ENCODE measurements around the gene OR13C9. TPM values are rescaled to one million over a fixed set of nuclear protein-coding genes. Genes with fewer than 3 reads are reported as not detected.

The OR13C9 gene
- polyA plus RNA-seq, 3 donors, result not detected

DNA sequence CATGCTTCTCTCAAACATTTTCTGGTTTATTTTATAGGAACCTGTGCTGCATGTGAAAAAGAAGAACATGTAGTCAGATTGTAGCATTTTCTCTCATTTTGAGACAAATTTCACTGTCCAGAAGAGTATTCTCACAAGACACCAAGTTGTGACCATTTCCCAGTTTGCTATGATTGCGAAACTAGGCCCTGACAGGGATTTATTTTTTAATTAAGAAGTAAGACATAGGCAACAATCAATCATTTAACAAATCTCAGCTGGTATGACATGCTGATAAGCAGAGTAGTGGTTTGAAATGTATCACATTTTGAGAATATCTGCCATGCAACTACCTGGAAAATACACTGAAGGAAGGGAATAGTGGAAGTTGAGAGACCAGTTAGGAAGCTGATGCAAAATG is 37.4 kb downstream of the OR13C9 start:
- no peak overlapping the region for H3K9ac ChIP-seq (ENCODE audit: insufficient read depth, low read length, poor library complexity, severe bottlenecking)
- no peaks in the 10 kb centered on the region for H3K36me3 ChIP-seq (replicated peaks in 1 of 2; ENCODE audit: control insufficient read depth in 1 of 2, insufficient read depth in 2 of 2, low read length in 2 of 2)
- H2AFZ ChIP-seq (ENCODE audit: insufficient read depth, low read depth, low read length, poor library complexity, severe bottlenecking), result no peak overlapping the region
- Mint-ChIP-seq H3K27me3 (ENCODE audit: low read depth in 3 of 3) (no peaks in the 10 kb centered on the region), H3K27ac (no peak overlapping the region), H3K4me3 (no peak overlapping the region), H3K4me1 (no peaks in the 10 kb centered on the region), H3K9me3 (peaks cover 0 to 1% (median 0%) of the 10 kb centered on the region in 7 donors), H3K36me3 (no peaks in the 10 kb centered on the region)
- no peaks in the 10 kb centered on the region for H4K20me1 ChIP-seq (ENCODE audit: insufficient read depth, low read length)
- H3K9me3 ChIP-seq (replicated peaks in 1 of 2; ENCODE audit: control insufficient read depth in 1 of 2, insufficient read depth in 1 of 2, low read length in 2 of 2), result no peaks in the 10 kb centered on the region
- no peak overlapping the region for H3K4me2 ChIP-seq (replicated peaks; ENCODE audit: extremely low read depth, low read length, poor library complexity, severe bottlenecking)
- H3K27ac ChIP-seq (ENCODE audit: low read depth in 1 of 2, low read length in 2 of 2), result no peak overlapping the region
- TF ChIP-seq, protein P1, sequence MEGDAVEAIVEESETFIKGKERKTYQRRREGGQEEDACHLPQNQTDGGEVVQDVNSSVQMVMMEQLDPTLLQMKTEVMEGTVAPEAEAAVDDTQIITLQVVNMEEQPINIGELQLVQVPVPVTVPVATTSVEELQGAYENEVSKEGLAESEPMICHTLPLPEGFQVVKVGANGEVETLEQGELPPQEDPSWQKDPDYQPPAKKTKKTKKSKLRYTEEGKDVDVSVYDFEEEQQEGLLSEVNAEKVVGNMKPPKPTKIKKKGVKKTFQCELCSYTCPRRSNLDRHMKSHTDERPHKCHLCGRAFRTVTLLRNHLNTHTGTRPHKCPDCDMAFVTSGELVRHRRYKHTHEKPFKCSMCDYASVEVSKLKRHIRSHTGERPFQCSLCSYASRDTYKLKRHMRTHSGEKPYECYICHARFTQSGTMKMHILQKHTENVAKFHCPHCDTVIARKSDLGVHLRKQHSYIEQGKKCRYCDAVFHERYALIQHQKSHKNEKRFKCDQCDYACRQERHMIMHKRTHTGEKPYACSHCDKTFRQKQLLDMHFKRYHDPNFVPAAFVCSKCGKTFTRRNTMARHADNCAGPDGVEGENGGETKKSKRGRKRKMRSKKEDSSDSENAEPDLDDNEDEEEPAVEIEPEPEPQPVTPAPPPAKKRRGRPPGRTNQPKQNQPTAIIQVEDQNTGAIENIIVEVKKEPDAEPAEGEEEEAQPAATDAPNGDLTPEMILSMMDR (IDR thresholded peaks at IDR 0.05), result no peak
- DNase-seq, result no peak
- H3K79me2 ChIP-seq (ENCODE audit: insufficient read depth, low read length), result no peaks in the 10 kb centered on the region
- no CpG with 5 or more reads among the region's 1 CpG for WGBS (ENCODE audit: insufficient coverage)
- intact Hi-C loops (cut with micrococcal nuclease), result no loop called here
- no peak overlapping the region for H3K4me3 ChIP-seq (replicated peaks in 1 of 3; ENCODE audit: low read depth in 2 of 3, low read length in 3 of 3)
- H3K4me1 ChIP-seq (ENCODE audit: control insufficient read depth in 1 of 2, insufficient read depth in 2 of 2, low read length in 2 of 2), result no peaks in the 10 kb centered on the region
- no peaks in the 10 kb centered on the region for H3K27me3 ChIP-seq (ENCODE audit: control insufficient read depth in 2 of 2, insufficient read depth in 2 of 2, low read length in 2 of 2)

DNA sequence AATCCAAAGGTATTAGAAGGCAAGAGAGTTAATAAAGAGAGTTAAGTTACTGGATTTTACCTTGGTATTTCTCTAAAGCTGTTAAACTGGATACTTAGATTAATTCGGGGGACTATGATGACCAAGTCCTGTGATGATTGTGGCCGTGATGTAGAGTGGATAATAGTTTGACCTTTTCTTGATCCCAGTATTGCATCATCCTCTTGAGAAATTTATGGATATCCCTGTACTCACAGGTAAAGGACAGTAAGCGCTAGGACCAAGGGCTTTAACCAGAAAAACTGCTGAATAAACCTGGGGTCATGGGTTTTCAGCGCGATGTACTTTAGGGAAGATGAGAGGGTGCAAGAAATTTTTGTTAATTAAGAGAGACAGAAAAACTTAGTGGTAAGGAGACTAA is 40.7 kb downstream of the OR13C9 start:
- H3K36me3 Mint-ChIP-seq, result no peaks in the 10 kb centered on the region
- Histone ChIP-seq H3K79me2 (ENCODE audit: insufficient read depth, low read length) (no peaks in the 10 kb centered on the region), H3K27me3 (ENCODE audit: control insufficient read depth in 2 of 2, insufficient read depth in 2 of 2, low read length in 2 of 2) (no peaks in the 10 kb centered on the region), H4K20me1 (ENCODE audit: insufficient read depth, low read length) (no peaks in the 10 kb centered on the region), H3K4me1 (ENCODE audit: control insufficient read depth in 1 of 2, insufficient read depth in 2 of 2, low read length in 2 of 2) (no peaks in the 10 kb centered on the region), H2AFZ (ENCODE audit: insufficient read depth, low read depth, low read length, poor library complexity, severe bottlenecking) (no peak overlapping the region), H3K9ac (ENCODE audit: insufficient read depth, low read length, poor library complexity, severe bottlenecking) (no peak overlapping the region), H3K27ac (ENCODE audit: low read depth in 1 of 2, low read length in 2 of 2) (no peak overlapping the region), H3K4me3 (replicated peaks in 1 of 3; ENCODE audit: low read depth in 2 of 3, low read length in 3 of 3) (no peak overlapping the region), H3K36me3 (replicated peaks in 1 of 2; ENCODE audit: control insufficient read depth in 1 of 2, insufficient read depth in 2 of 2, low read length in 2 of 2) (no peaks in the 10 kb centered on the region), H3K4me2 (replicated peaks; ENCODE audit: extremely low read depth, low read length, poor library complexity, severe bottlenecking) (no peak overlapping the region), H3K9me3 (replicated peaks in 1 of 2; ENCODE audit: control insufficient read depth in 1 of 2, insufficient read depth in 1 of 2, low read length in 2 of 2) (no peaks in the 10 kb centered on the region)
- TF ChIP-seq, protein P1 (IDR thresholded peaks at IDR 0.05), result no peak
- H3K27me3 Mint-ChIP-seq (ENCODE audit: low read depth in 3 of 3), result no peaks in the 10 kb centered on the region
- peaks cover 0 to 11% (median 4%) of the 10 kb centered on the region in 7 donors for H3K9me3 Mint-ChIP-seq
- 100% methylated on average over 1 of the region's 5 CpGs for WGBS (ENCODE audit: insufficient coverage)
- H3K27ac Mint-ChIP-seq, result no peak overlapping the region
- no peaks in the 10 kb centered on the region for H3K4me1 Mint-ChIP-seq
- intact Hi-C loops (cut with micrococcal nuclease), result no loop called here
- DNase-seq, result no peak
- no peak overlapping the region for H3K4me3 Mint-ChIP-seq

Data from CD14-positive monocyte (primary cell).